GM18909 (cell line): ENCODE data around the gene ING5.

Experiments
- ATAC-seq: cut with Tn5 transposase; IDR thresholded peaks from one replicate; pipeline ENCODE4 v1.9.1; 2021; ENCODE audit warnings: mild to moderate bottlenecking; ENCODE audit not compliant: unreplicated experiment, poor library complexity

The ING5 gene

GRCh38 chr2:241672243-241673188 is 29.3 kb upstream of the ING5 start:
- no peak for ATAC-seq

DNA sequence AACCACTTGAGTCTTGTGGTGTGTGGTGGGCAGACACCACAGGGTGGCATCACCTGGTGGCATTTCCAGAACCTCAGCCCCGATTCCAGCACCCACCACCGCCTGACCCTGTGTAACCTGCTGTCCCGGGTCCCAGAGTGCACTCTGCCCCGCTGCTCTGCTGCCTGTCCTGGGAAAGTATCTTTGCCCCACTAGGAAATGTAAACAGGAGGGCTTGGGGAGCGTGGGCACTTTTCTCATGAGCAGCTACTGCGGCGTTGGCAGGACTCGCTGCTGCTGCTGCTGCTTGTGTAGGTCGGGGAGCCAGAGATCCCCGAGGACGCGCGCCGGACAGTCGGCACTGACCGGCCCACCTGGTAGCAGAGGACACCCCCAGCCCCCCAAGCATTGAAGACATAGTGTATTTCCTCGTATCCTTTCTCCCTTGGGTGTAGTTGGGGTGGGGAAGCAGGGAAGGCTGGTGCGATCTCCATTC is 28.6 kb upstream of the ING5 start:
- ATAC-seq = no peak

- ATAC-seq = no peak
These were observed 27.8 kb upstream of the ING5 start for GRCh38 chr2:241673797-241674725.

DNA sequence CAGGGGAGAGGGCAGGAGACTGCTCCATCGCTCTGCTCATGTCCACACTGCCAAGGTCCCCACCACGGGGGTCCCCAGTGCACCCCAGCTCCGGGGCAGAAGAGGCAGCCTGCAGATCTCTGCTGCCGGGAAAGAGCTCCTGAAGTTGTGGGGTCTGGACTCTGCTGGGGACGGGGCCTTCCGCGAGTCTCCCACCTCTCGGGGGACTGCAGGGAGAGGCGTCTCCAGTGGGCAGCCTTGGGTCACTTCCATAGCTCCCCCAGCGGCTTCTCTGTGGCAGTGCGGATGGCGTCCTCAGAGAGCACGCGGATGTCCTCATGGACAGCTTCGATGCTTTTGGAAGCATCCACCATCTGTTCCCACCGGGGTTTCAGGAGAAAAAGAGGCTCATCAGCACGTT is 26.0 kb upstream of the ING5 start:
- no peak for ATAC-seq

GRCh38 chr2:241676665-241677064 is 25.2 kb upstream of the ING5 start:
- ATAC-seq = no peak

GRCh38 chr2:241677392-241677791 is 24.4 kb upstream of the ING5 start:
- ATAC-seq = no peak

DNA sequence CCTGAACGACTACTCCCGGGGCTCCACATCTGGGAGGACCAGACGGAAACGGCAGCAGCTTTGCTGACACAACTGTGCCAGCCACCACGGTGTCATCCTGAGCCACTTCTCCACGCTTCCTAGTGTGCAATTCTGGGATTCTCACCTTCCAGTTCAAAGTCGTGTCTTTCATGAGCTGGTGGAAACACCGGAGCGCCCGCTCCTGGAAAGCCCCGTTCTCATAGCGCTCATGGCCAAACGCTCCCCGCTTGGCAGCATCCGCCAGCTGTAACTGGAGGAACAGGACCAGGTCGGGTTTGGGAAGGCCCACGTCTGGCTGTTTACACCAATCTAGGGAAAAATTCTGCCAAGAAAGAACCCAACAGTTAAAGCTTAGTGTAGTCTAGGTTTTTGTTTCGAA is 23.5 kb upstream of the ING5 start:
- ATAC-seq = no peak

- ATAC-seq = no peak
These were observed 22.9 kb upstream of the ING5 start for GRCh38 chr2:241678784-241679540.

- no peak for ATAC-seq
These were observed 21.8 kb upstream of the ING5 start for GRCh38 chr2:241680044-241680443.

DNA sequence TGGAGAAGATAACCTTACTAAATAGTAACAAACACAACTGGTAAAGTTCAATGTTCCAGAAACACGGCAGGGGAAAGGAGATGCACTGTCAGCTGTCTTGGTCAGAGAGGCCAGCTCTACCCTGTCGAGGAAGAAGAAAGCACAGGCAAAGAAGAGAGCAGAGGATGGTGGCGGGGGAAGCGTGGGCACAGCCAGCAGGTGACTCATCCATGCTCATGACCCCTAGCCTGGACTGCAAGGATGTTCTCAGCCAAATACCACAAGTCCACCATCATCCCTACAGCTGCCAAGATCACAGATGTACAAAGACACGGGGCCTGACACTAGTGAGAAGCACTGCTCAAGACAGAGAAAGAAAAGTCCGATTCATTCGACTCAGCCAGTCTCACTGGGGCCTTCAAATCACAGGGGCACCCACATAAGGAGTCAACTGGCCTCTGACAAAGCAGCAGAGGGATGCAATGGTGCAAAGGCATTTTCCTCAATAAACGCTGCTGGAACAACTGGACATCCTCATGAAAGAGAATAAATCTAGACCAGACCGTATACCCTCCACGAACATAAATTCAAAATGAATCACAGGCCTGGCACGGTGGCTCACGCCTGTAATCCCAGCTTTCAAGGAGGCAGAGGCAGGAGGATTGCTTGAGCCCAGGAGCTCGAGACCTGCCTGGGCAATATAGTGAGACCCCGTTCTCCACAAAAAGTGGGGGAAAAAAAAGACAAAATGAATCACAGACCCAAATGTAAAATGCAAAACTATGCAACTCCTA is 20.8 kb upstream of the ING5 start:
- ATAC-seq = no peak

DNA sequence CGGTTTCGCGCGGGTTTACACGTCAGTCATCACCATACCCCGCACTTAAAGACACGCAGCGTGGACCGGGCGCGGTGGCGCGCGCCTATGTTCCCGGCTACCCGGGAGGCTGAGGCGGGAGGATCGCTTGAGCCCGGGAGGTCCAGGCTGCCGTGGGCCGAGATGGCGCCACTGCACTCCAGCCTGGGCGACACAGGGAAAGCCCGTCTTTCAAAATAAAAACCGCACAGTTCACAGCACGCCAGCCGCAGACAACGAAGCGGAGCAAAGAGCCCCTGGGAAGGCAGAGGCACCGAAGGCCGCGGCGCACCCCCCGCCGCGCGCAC is 15.6 kb upstream of the ING5 start:
- ATAC-seq = peak; percentile 23

- peak; percentile 95 for ATAC-seq
These were observed 15.0 kb upstream of the ING5 start, which contains the start of gene DTYMK for GRCh38 chr2:241686650-241687425. TSS of gene DTYMK (minus strand) at chr2:241686815. CDS start at chr2:241686783, 32 bp downstream.

GRCh38 chr2:241689306-241689705 is 12.5 kb upstream of the ING5 start:
- ATAC-seq = no peak

- ATAC-seq = no peak
These were observed 11.6 kb upstream of the ING5 start for GRCh38 chr2:241690202-241690717.

GRCh38 chr2:241692448-241692847 is 9.4 kb upstream of the ING5 start:
- no peak for ATAC-seq

DNA sequence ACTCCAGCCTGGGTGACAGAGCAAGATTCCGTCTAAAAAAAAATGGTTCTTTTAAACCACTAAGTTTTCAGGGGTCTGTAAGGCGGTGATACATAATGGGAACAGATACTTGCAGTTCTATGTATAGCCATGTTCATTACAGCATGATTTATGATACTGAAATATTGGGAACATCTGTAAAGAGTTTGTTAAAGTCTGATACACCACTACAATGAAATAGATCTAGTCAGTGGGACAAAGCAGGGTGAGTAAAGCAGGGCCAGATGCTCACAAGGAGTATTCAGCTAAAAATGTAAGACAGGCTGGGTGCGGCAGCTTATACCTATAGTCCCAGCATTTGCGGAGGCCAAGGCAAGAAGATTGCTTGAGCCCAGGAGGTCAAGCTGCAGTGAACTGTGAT is 6.2 kb upstream of the ING5 start:
- no peak for ATAC-seq

DNA sequence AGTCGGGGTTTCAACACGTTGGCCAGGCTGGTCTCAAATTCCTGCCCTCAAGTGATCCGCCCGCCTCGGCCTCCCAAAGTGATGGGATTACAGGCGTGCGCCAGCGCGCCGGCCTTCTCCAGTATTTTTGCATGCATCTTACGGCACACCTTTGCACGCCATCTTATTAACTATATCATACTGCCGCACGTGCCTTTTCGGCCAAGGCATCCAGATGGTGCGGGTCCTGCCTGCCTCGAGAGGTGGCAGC is 765 bp upstream of the ING5 start:
- ATAC-seq = no peak

DNA sequence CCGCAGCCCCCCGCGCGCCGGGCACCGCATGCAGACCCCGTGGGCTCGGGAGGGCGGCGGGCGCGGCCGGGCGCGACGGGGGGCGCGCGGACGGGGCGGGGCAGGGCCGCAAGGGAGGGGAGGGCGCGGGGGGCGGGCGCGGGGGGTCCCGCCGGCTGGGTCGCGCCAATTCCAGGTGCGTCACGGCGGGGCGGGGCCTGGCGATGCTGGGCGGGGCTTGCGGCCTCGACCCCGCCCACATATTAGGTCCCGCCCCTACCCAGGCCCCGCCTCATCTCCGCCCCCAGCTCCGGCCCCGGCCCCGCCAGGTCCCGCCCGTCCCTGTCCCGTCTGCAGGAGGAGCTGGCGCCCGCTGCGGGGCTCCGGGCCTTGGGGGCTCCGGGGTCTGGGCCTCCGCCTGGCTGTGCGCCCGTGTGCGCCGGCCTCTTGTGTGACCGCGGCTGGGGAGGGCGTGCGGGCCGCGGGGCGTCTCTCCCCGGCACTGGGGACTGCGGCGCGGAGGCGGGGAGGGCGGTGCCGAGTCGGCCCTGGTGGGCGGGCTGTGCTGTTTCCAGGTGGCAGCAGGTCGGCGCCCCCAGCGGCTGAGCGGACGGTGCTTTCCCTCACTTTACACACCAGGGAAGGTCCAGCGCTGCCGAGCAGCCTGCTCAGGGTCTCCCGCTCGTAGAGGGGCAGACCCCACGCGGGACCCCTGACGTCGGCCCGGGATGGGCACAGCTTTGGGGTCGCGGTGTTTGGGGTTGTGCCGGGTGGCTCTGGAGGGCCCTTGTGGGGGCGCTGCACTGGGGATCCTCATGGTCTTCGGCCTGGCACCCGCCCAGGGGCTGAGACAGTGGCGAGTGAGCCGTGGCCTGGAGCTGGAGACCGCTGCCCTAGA is 554 bp downstream of the ING5 start:
- ATAC-seq = peak; percentile 70
